Brain microvascular endothelial cell (primary cell): Measurements from ENCODE around the gene CLASRP.

Experiments used
- DNase-seq: peaks from one replicate; pipeline ENCODE4 v3.0.0-alpha.2; 2020
- H3K27ac ChIP-seq: fragments of 250-450 bp; sonication (Bioruptor Pico); 2 replicates; pipeline ENCODE4 v1.5.1; 2020; ENCODE audit warnings: mild to moderate bottlenecking, moderate library complexity
- H3K27me3 ChIP-seq: fragments of 250-450 bp; sonication (Bioruptor Pico); replicated peaks from 2 replicates; pipeline ENCODE4 v1.5.1; 2020; ENCODE audit warnings: mild to moderate bottlenecking
- H3K36me3 ChIP-seq: fragments of 250-450 bp; sonication (Bioruptor Pico); replicated peaks from 2 replicates; pipeline ENCODE4 v1.5.1; 2020; ENCODE audit warnings: mild to moderate bottlenecking
- H3K4me3 ChIP-seq: 2 replicates; pipeline ENCODE4 v1.5.1; 2011; ENCODE audit warnings: low read depth, mild to moderate bottlenecking, control low read depth, low read length, moderate library complexity
- in situ Hi-C: cut with HindIII; loops from 2 replicates; pipeline ENCODE4 v1.10.0; 2017; ENCODE audit warnings: low sequenced_read_pairs, low pct_ligation_motif_present
- TF ChIP-seq, protein P1 (sequence below): IDR thresholded peaks from 2 replicates; pipeline ENCODE4 v1.5.1; 2011; ENCODE audit warnings: low read depth, mild to moderate bottlenecking, moderate library complexity, low read length, control low read depth, inconsistent platforms; ENCODE audit errors: missing control alignments

CLASRP gene

GRCh38 chr19:45110851-45111266 is 72.0 kb downstream of the CLASRP start:
- DNase-seq = no peak
- in situ Hi-C loops = no loop called here
- H3K36me3 ChIP-seq = no peaks in the 10 kb centered on the region
- no peak overlapping the region for H3K4me3 ChIP-seq
- no peak overlapping the region for H3K27ac ChIP-seq
- no peaks in the 10 kb centered on the region for H3K27me3 ChIP-seq
- TF ChIP-seq, protein P1, sequence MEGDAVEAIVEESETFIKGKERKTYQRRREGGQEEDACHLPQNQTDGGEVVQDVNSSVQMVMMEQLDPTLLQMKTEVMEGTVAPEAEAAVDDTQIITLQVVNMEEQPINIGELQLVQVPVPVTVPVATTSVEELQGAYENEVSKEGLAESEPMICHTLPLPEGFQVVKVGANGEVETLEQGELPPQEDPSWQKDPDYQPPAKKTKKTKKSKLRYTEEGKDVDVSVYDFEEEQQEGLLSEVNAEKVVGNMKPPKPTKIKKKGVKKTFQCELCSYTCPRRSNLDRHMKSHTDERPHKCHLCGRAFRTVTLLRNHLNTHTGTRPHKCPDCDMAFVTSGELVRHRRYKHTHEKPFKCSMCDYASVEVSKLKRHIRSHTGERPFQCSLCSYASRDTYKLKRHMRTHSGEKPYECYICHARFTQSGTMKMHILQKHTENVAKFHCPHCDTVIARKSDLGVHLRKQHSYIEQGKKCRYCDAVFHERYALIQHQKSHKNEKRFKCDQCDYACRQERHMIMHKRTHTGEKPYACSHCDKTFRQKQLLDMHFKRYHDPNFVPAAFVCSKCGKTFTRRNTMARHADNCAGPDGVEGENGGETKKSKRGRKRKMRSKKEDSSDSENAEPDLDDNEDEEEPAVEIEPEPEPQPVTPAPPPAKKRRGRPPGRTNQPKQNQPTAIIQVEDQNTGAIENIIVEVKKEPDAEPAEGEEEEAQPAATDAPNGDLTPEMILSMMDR = no peak

DNA sequence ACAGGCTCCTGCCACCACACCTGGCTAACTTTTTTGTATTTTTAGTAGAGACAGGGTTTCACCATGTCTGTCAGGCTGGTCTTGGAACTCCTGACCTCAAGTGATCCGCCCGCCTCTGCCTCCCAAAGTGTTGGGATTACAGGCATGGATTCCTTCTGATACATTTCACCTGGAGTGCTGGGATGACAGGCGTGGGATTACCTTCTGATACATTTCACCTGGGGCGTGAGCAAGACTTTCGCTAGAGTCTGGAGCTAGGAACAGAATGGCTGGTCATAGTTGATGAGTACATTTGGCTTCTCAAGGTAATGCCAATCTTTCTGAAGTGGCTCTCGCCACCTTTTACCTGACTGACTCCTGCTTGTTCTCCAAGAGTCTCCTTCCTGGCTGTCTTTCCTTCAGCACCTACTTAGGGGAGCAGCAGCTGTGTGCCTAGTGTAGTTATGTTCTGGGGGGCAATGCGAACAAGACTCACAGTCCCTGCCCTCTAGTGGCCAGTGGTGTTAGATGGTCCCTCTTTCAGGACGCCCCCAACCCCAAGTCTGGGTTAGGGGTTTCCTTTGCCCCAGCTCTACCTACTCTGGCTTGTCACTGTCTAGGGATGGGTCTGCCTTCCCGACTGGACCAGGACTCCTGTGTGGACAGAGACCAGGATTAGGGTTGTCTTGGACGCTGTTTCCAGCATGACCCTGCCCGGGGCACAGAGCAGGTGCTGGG is 73.4 kb downstream of the CLASRP start:
- in situ Hi-C loops = no loop called here
- TF ChIP-seq, protein P1 = peak; percentile 49
- H3K27me3 ChIP-seq = no peaks in the 10 kb centered on the region
- no peak overlapping the region for H3K4me3 ChIP-seq
- DNase-seq = no peak
- no peaks in the 10 kb centered on the region for H3K36me3 ChIP-seq
- no peak overlapping the region for H3K27ac ChIP-seq

- no peak for DNase-seq
- H3K27me3 ChIP-seq = no peaks in the 10 kb centered on the region
- no peaks in the 10 kb centered on the region for H3K36me3 ChIP-seq
- H3K27ac ChIP-seq = no peak overlapping the region
- H3K4me3 ChIP-seq = no peak overlapping the region
- in situ Hi-C loops = no loop called here
- TF ChIP-seq, protein P1 = no peak
Observed at GRCh38 chr19:45113628-45114027, 74.8 kb downstream of the CLASRP start.

GRCh38 chr19:45114116-45114515 is 75.3 kb downstream of the CLASRP start:
- H3K36me3 ChIP-seq = no peaks in the 10 kb centered on the region
- no peak overlapping the region for H3K4me3 ChIP-seq
- TF ChIP-seq, protein P1 = no peak
- H3K27me3 ChIP-seq = no peaks in the 10 kb centered on the region
- in situ Hi-C loops = no loop called here
- no peak overlapping the region for H3K27ac ChIP-seq
- DNase-seq = no peak

GRCh38 chr19:45115809-45116615 is 77.2 kb downstream of the CLASRP start:
- in situ Hi-C loops = no loop called here
- Histone ChIP-seq H3K36me3 (no peaks in the 10 kb centered on the region), H3K4me3 (no peak overlapping the region), H3K27me3 (no peaks in the 10 kb centered on the region), H3K27ac (no peak overlapping the region)
- TF ChIP-seq, protein P1 = no peak
- no peak for DNase-seq
